ENCODE data around the gene ASPSCR1. TPM values are rescaled to one million over a fixed set of nuclear protein-coding genes. Genes with fewer than 3 reads are reported as not detected.

ASPSCR1 gene
- total and polyA plus RNA-seq, 2 of the 13 experiments (the other 11 are each of a cell fraction or from before 2014, with no cell fraction given), result 274 to 314 TPM

- TF ChIP-seq, protein P1, sequence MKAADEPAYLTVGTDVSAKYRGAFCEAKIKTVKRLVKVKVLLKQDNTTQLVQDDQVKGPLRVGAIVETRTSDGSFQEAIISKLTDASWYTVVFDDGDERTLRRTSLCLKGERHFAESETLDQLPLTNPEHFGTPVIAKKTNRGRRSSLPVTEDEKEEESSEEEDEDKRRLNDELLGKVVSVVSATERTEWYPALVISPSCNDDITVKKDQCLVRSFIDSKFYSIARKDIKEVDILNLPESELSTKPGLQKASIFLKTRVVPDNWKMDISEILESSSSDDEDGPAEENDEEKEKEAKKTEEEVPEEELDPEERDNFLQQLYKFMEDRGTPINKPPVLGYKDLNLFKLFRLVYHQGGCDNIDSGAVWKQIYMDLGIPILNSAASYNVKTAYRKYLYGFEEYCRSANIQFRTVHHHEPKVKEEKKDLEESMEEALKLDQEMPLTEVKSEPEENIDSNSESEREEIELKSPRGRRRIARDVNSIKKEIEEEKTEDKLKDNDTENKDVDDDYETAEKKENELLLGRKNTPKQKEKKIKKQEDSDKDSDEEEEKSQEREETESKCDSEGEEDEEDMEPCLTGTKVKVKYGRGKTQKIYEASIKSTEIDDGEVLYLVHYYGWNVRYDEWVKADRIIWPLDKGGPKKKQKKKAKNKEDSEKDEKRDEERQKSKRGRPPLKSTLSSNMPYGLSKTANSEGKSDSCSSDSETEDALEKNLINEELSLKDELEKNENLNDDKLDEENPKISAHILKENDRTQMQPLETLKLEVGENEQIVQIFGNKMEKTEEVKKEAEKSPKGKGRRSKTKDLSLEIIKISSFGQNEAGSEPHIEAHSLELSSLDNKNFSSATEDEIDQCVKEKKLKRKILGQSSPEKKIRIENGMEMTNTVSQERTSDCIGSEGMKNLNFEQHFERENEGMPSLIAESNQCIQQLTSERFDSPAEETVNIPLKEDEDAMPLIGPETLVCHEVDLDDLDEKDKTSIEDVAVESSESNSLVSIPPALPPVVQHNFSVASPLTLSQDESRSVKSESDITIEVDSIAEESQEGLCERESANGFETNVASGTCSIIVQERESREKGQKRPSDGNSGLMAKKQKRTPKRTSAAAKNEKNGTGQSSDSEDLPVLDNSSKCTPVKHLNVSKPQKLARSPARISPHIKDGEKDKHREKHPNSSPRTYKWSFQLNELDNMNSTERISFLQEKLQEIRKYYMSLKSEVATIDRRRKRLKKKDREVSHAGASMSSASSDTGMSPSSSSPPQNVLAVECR (CRISPR knock-in tag; IDR thresholded peaks at IDR 0.05; ENCODE audit: borderline replicate concordance), result peak; percentile 30; the same call in 1 of the 2 replicates
- TF ChIP-seq ZNF20 (CRISPR knock-in tag; IDR thresholded peaks at IDR 0.05), result no peak
- peak; percentile 71 for TF ChIP-seq ZFY (CRISPR knock-in tag; IDR thresholded peaks at IDR 0.05)
- TF ChIP-seq CEBPB (IDR thresholded peaks at IDR 0.05; ENCODE audit: borderline replicate concordance, low read depth, low read length), result no peak
- TF ChIP-seq NFIC (IDR thresholded peaks at IDR 0.05; ENCODE audit: low read length), result no peak
- TF ChIP-seq SOX6 (IDR thresholded peaks at IDR 0.05), result no peak
- no peak for TF ChIP-seq SOX6 (CRISPR knock-in tag; IDR thresholded peaks at IDR 0.05)
- peak; percentile 68; the same call in 1 of the 2 replicates for TF ChIP-seq ZZZ3 (CRISPR knock-in tag; IDR thresholded peaks at IDR 0.05; ENCODE audit: borderline replicate concordance)
- TF ChIP-seq ZNF792 (CRISPR knock-in tag; IDR thresholded peaks at IDR 0.05), result no peak
- TF ChIP-seq ZSCAN25 (CRISPR knock-in tag; IDR thresholded peaks at IDR 0.05), result no peak; the same call in none of the 2 replicates
- 0 out of 2 replicates have a peak, but pooled peaks have one; percentile 35 for TF ChIP-seq MEIS1 (CRISPR knock-in tag; IDR thresholded peaks at IDR 0.05; ENCODE audit: borderline replicate concordance)
- TF ChIP-seq, protein P2, sequence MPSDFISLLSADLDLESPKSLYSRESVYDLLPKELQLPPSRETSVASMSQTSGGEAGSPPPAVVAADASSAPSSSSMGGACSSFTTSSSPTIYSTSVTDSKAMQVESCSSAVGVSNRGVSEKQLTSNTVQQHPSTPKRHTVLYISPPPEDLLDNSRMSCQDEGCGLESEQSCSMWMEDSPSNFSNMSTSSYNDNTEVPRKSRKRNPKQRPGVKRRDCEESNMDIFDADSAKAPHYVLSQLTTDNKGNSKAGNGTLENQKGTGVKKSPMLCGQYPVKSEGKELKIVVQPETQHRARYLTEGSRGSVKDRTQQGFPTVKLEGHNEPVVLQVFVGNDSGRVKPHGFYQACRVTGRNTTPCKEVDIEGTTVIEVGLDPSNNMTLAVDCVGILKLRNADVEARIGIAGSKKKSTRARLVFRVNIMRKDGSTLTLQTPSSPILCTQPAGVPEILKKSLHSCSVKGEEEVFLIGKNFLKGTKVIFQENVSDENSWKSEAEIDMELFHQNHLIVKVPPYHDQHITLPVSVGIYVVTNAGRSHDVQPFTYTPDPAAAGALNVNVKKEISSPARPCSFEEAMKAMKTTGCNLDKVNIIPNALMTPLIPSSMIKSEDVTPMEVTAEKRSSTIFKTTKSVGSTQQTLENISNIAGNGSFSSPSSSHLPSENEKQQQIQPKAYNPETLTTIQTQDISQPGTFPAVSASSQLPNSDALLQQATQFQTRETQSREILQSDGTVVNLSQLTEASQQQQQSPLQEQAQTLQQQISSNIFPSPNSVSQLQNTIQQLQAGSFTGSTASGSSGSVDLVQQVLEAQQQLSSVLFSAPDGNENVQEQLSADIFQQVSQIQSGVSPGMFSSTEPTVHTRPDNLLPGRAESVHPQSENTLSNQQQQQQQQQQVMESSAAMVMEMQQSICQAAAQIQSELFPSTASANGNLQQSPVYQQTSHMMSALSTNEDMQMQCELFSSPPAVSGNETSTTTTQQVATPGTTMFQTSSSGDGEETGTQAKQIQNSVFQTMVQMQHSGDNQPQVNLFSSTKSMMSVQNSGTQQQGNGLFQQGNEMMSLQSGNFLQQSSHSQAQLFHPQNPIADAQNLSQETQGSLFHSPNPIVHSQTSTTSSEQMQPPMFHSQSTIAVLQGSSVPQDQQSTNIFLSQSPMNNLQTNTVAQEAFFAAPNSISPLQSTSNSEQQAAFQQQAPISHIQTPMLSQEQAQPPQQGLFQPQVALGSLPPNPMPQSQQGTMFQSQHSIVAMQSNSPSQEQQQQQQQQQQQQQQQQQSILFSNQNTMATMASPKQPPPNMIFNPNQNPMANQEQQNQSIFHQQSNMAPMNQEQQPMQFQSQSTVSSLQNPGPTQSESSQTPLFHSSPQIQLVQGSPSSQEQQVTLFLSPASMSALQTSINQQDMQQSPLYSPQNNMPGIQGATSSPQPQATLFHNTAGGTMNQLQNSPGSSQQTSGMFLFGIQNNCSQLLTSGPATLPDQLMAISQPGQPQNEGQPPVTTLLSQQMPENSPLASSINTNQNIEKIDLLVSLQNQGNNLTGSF (CRISPR knock-in tag; IDR thresholded peaks at IDR 0.05), result peak; percentile 37; the same call in 1 of the 2 replicates
- TF ChIP-seq LCORL (IDR thresholded peaks at IDR 0.05), result no peak
- no peak for TF ChIP-seq LCORL (CRISPR knock-in tag; IDR thresholded peaks at IDR 0.05)
- no peak for TF ChIP-seq FUBP1 (CRISPR knock-in tag; IDR thresholded peaks at IDR 0.05; ENCODE audit: borderline replicate concordance)
- TF ChIP-seq CENPT (CRISPR knock-in tag; IDR thresholded peaks at IDR 0.05; ENCODE audit: low read depth), result no peak
- no peak for TF ChIP-seq KLF11 (CRISPR knock-in tag; IDR thresholded peaks at IDR 0.05)
- no peak for TF ChIP-seq NCOA2 (CRISPR knock-in tag; IDR thresholded peaks at IDR 0.05)
- no peak for TF ChIP-seq HMG20A (CRISPR knock-in tag; IDR thresholded peaks at IDR 0.05; ENCODE audit: borderline replicate concordance)
Observed at GRCh38 chr17:82023447-82024241, 46.2 kb downstream of the ASPSCR1 start (continued).
